Fibroblast of mammary gland (primary cell): Measurements from ENCODE around the gene CACHD1.

Experiments used
- DNase-seq: peaks from one replicate; pipeline ENCODE4 v3.0.0-alpha.2; 2010; ENCODE audit warnings: low read depth
- H3K4me3 ChIP-seq: 2 replicates; pipeline ENCODE4 v1.5.1; 2011; ENCODE audit warnings: low read depth, mild to moderate bottlenecking, low read length, moderate library complexity; ENCODE audit not compliant: control insufficient read depth
- CTCF ChIP-seq: conservative IDR thresholded peaks from 2 replicates; pipeline ENCODE4 v1.5.1; 2011; ENCODE audit warnings: low read depth, low read length, inconsistent platforms; ENCODE audit not compliant: control insufficient read depth, insufficient read depth

CACHD1 gene

GRCh38 chr1:64663668-64664067, 193.7 kb downstream of the CACHD1 start:
- peak; percentile 25 for DNase-seq
- no peak overlapping the region for H3K4me3 ChIP-seq

GRCh38 chr1:64664299-64664698, 194.4 kb downstream of the CACHD1 start:
- no peak overlapping the region for H3K4me3 ChIP-seq
- DNase-seq, result no peak

More at GRCh38 chr1:64663668-64664067, 193.7 kb downstream of the CACHD1 start:
- peak; percentile 29 for TF ChIP-seq CTCF

GRCh38 chr1:64669098-64669675, 199.3 kb downstream of the CACHD1 start:
- TF ChIP-seq CTCF, result no peak
- no peak for DNase-seq
- H3K4me3 ChIP-seq, result no peak overlapping the region

More at GRCh38 chr1:64664299-64664698, 194.4 kb downstream of the CACHD1 start:
- no peak for TF ChIP-seq CTCF

DNA sequence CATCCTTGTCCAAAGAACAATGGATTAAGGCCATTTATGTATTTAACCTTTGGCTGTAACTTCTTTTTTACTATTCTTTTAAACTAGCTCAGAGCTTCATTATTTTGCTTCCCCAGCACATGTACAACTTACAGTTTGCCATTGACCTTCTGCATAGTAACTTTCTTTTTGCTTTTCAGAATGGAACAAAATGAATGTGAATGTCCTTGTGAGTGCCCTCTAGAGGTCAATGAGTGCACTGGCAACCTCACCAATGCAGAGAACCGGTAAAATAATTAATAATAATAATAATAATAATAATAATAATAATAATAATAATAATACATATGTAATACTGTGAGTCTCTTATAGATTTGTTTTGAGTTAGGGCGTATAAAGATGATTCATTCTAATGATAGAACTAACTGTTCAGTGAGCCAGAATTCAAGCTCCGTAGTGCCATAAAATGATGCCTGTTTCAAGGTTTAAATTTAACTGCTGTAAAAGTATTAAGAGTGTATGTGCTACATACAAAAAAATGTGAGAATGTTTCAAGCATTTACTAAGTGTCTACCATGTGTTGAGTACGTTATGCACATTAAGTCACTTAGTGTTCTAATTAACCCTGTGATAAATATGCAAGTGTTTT, 205.9 kb downstream of the CACHD1 start:
- DNase-seq, result peak; percentile 39
- H3K4me3 ChIP-seq, result no peak overlapping the region
- TF ChIP-seq CTCF, result peak; percentile 69

DNA sequence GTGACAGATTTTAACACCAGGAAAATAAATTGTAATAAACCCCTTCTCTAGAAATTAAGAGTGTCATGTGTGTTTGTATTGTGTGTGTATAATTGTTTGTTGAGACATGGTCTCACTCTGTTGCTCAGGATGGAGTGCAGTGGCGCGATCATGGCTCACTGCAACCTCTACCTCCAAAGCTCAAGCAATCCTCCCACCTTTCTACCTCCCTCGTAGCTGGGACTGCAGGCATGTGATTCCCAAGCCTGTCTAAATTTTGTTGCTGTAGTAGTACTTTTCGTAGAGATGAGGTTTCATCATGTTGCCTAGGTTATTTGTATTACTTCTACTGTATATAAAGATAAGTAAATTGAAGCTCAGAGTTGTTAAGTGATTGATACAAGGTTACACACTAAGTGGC, 206.5 kb downstream of the CACHD1 start:
- no peak overlapping the region for H3K4me3 ChIP-seq
- DNase-seq, result no peak
- TF ChIP-seq CTCF, result no peak

DNA sequence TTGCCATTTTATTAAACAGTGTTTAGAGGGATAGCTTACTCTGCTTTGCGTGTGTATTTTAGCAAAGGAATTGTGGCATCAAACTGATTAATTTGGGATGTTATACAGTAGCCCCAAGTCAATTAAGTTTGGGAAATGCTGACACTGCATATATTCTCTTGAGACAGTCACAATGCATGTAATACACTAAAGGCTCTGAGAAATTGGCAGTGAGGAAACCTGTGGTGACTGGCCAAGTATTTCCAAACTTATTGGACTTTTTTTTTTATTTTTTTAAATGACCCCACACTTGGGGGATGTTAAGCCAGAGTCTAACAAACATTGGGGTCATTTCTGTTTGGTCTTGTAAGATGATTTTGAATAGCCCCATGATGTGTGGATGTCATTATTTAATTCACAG, 207.6 kb downstream of the CACHD1 start:
- no peak overlapping the region for H3K4me3 ChIP-seq
- DNase-seq, result no peak
- no peak for TF ChIP-seq CTCF
